Erythroblast (primary cell): ENCODE measurements around the gene DUSP6.

Experiments
- GATA1 ChIP-seq: IDR thresholded peaks from 2 replicates; pipeline ENCODE4 v1.6.1; 2011; ENCODE audit warnings: low read depth, mild to moderate bottlenecking, control low read depth, low read length, moderate library complexity
- POLR2A ChIP-seq: IDR thresholded peaks from 2 replicates; pipeline ENCODE4 v1.6.1; 2011; ENCODE audit warnings: mild to moderate bottlenecking, low read length

- TF ChIP-seq POLR2A (no peak), GATA1 (no peak)
Measured at GRCh38 chr12:89325495-89325894, 26.8 kb downstream of the DUSP6 start.
